Naive thymus-derived CD8-positive, alpha-beta T cell (primary cell): ENCODE measurements around the gene ZNF595. TPM values are rescaled to one million over a fixed set of nuclear protein-coding genes. Genes with fewer than 3 reads are reported as not detected.

Experiments
- ATAC-seq, 2 donors: fragments of 150-1000 bp; cut with Tn5 transposase in 1 of 2; sonication (Bioruptor Pico), chemical (Tn5 transposase) in 1 of 2; 1 replicate in 1 of 2; 2 replicates in 1 of 2; pipeline ENCODE4 v1.10.0; 2021; ENCODE audit warnings: mild to moderate bottlenecking in 2 of 2, moderate library complexity in 2 of 2
- POLR2A ChIA-PET: fragments of 350-600 bp; sonication (Branson Sonifier 250); formaldehyde crosslinking; loops from one replicate; lab custom pipeline; 2021; ENCODE audit warnings: antibody characterized with exemption; lab: Charles Lee
- DNase-seq, 10 donors: peaks; one replicate each; pipeline versions ENCODE4 v3.0.0 to v3.0.0-alpha.2; 2020 to 2022
- H3K27ac Mint-ChIP-seq, 10 donors: one replicate each; pipeline ENCODE4 v1.8.0; 2020 to 2022; ENCODE audit warnings: mild to moderate bottlenecking in 10 of 10, mixed read lengths in 10 of 10, moderate library complexity in 4 of 10, inconsistent platforms in 1 of 10
- H3K27me3 Mint-ChIP-seq, 5 donors: one replicate each; pipeline ENCODE4 v1.8.0; 2021 to 2022; ENCODE audit warnings: mixed read lengths in 5 of 5
- H3K36me3 Mint-ChIP-seq, 3 donors: one replicate each; pipeline ENCODE4 v1.8.0; 2020 to 2022; ENCODE audit warnings: mixed read lengths in 3 of 3, mild to moderate bottlenecking in 2 of 3, inconsistent platforms in 1 of 3
- H3K4me1 Mint-ChIP-seq, 4 donors: one replicate each; pipeline ENCODE4 v1.8.0; 2021 to 2022; ENCODE audit warnings: mixed read lengths in 4 of 4
- H3K4me3 Mint-ChIP-seq, 10 donors: one replicate each; pipeline ENCODE4 v1.8.0; 2020 to 2022; ENCODE audit warnings: mild to moderate bottlenecking in 10 of 10, mixed read lengths in 10 of 10, moderate library complexity in 6 of 10, inconsistent platforms in 1 of 10
- H3K9me3 Mint-ChIP-seq, 9 donors: one replicate each; pipeline ENCODE4 v1.8.0; 2020 to 2022; ENCODE audit warnings: mixed read lengths in 9 of 9, mild to moderate bottlenecking in 3 of 9, inconsistent platforms in 1 of 9, moderate library complexity in 1 of 9
- polyA plus RNA-seq, 3 donors: library from polyadenylated mRNA; unstranded; fragments of 300-500 nt; fragmentation: Illumina TruSeq; gene quantifications; one replicate each; pipeline ENCODE4 v1.2.3, GENCODE V29; 2021
- total RNA-seq, 8 experiments: library from RNA in 2 of 8; stranded (reverse) in 2 of 8; gene quantifications; one replicate each; pipeline ENCODE4 v1.2.3 and lab custom pipeline; 2021 to 2026

ZNF595 gene
- total and polyA plus RNA-seq, 5 experiments from 2014 or later = 1.9 to 20.6 (median 17.0) TPM

GRCh38 chr4:125091-125771, 72.1 kb downstream of the ZNF595 start:
- H3K4me1 Mint-ChIP-seq = peaks cover 14 to 43% (median 41%) of the 10 kb centered on the region in 4 donors
- ATAC-seq (peak; percentile 13 to 23), DNase-seq (peak in 2 of 10 donors; percentile 11 to 65)
- peak overlapping the region; percentile 94 to 100 (median 98) for H3K4me3 Mint-ChIP-seq
- H3K27ac Mint-ChIP-seq = peak overlapping the region; percentile 96 to 100 (median 98)
- POLR2A ChIA-PET = interaction anchor here (1.7 to 1.9 kb wide), 4 partner anchors 71 to 348 kb away, joined by 7 to 12 read pairs (median 11); partner anchors contain the start of genes ZNF141 and ZNF595
- peaks cover 0 to 77% (median 17%) of the 10 kb centered on the region in 9 donors for H3K9me3 Mint-ChIP-seq
- no peaks in the 10 kb centered on the region for H3K27me3 Mint-ChIP-seq
- peaks cover 19 to 28% (median 27%) of the 10 kb centered on the region in 3 donors for H3K36me3 Mint-ChIP-seq

GRCh38 chr4:125833-126232, 72.7 kb downstream of the ZNF595 start:
- POLR2A ChIA-PET = interaction anchor here (1.9 kb wide), 1 partner anchor 212 kb away, joined by 12 read pairs; the partner anchor contains the start of gene ZNF141
- Mint-ChIP-seq H3K27me3 (no peaks in the 10 kb centered on the region), H3K27ac (peak overlapping the region; percentile 27 to 100 (median 98)), H3K36me3 (peaks cover 16 to 28% (median 27%) of the 10 kb centered on the region in 3 donors), H3K4me3 (peak overlapping the region; percentile 94 to 100 (median 98)), H3K4me1 (peaks cover 13 to 37% (median 36%) of the 10 kb centered on the region in 4 donors), H3K9me3 (peaks cover 0 to 77% (median 17%) of the 10 kb centered on the region in 9 donors)
- DNase-seq (no peak), ATAC-seq (no peak)

- no peak for DNase-seq
- ATAC-seq = no peak
- Mint-ChIP-seq H3K36me3 (peaks cover 28 to 57% (median 36%) of the 10 kb centered on the region in 3 donors), H3K4me1 (peaks cover 2 to 13% (median 8%) of the 10 kb centered on the region in 4 donors), H3K27ac (no peak overlapping the region), H3K27me3 (no peaks in the 10 kb centered on the region), H3K9me3 (peaks cover 0 to 86% (median 24%) of the 10 kb centered on the region in 9 donors), H3K4me3 (peak overlapping the region in 1 of 10 donors; percentile 45)
- POLR2A ChIA-PET = interaction anchor here (0.6 to 1.2 kb wide), 3 partner anchors 133 to 342 kb away, joined by 3 read pairs; partner anchors contain the start of gene ZNF141
These were observed 79.4 kb downstream of the ZNF595 start for GRCh38 chr4:132483-132882.

Other genes with a start within 250 kb of the ZNF595 start
- 10 to 100 TPM; 19.4 to 23.3 TPM for gene ZNF718, start 71.2 kb downstream of the ZNF595 start, total RNA-seq
- 1 to 10 TPM; 4.7 to 5.4 (median 5.1) TPM for gene ZNF718, start 71.2 kb downstream of the ZNF595 start, polyA plus RNA-seq